CD4-positive, alpha-beta T cell (primary cell): ENCODE measurements around the gene HKDC1. TPM values are rescaled to one million over a fixed set of nuclear protein-coding genes. Genes with fewer than 3 reads are reported as not detected.
"Not testable (repeated sequence)": the region's sequence is repeated elsewhere in the genome, so short reads cannot be mapped to it uniquely, and the experiment has no call there.

Experiments used
- ATAC-seq: fragments of 200-7000 bp; cut with Tn5 transposase; one replicate; pipeline ENCODE4 v1.10.0; 2022; ENCODE audit warnings: mild to moderate bottlenecking; ENCODE audit not compliant: poor library complexity
- CTCF ChIA-PET: fragments of 350-600 bp; sonication (Branson Sonifier 250); formaldehyde crosslinking; loops from one replicate; lab custom pipeline; 2021; ENCODE audit warnings: antibody characterized with exemption, inconsistent platforms; lab: Charles Lee
- POLR2A ChIA-PET: fragments of 350-600 bp; sonication (Branson Sonifier 250); formaldehyde crosslinking; loops from one replicate; lab custom pipeline; 2021; ENCODE audit warnings: antibody characterized with exemption, inconsistent platforms; lab: Charles Lee
- DNase-seq, 14 experiments: peaks; one replicate each; pipeline ENCODE4 v3.0.0-alpha.2; 2013 to 2020; ENCODE audit warnings: mixed read lengths in 2 of 14
- H3K27ac ChIP-seq, 2 donors: one replicate each; pipeline versions ENCODE4 v1.5.1 to v1.7.0; 2013; ENCODE audit warnings: low read length in 2 of 2, low read depth in 1 of 2, mild to moderate bottlenecking in 1 of 2
- H3K27me3 ChIP-seq, 2 experiments: 1 replicate in 1 of 2; 2 replicates in 1 of 2; pipeline versions ENCODE4 v1.6.1 to v1.7.0; 2013; ENCODE audit warnings: low read length in 2 of 2, control low read depth in 1 of 2, mild to moderate bottlenecking in 1 of 2, moderate library complexity in 1 of 2; ENCODE audit not compliant: insufficient read depth in 2 of 2, control insufficient read depth in 1 of 2
- H3K36me3 ChIP-seq: one replicate; pipeline ENCODE4 v1.6.1; 2013; ENCODE audit warnings: low read length, control low read depth; ENCODE audit not compliant: insufficient read depth
- H3K4me1 ChIP-seq: one replicate; pipeline ENCODE4 v1.6.1; 2013; ENCODE audit warnings: low read length, control low read depth; ENCODE audit not compliant: insufficient read depth
- H3K4me3 ChIP-seq: one replicate; pipeline ENCODE4 v1.5.1; 2013; ENCODE audit warnings: mild to moderate bottlenecking, low read length, moderate library complexity
- H3K9me3 ChIP-seq, 2 experiments: 1 replicate in 1 of 2; 2 replicates in 1 of 2; pipeline versions ENCODE4 v1.6.1 to v1.7.0; 2013; ENCODE audit warnings: low read length in 2 of 2, mild to moderate bottlenecking in 2 of 2, control low read depth in 1 of 2, moderate library complexity in 1 of 2; ENCODE audit not compliant: control insufficient read depth in 1 of 2, insufficient read depth in 1 of 2
- H3K27ac Mint-ChIP-seq: one replicate; pipeline ENCODE4 v1.8.0; 2020; ENCODE audit warnings: mixed read lengths
- H3K27me3 Mint-ChIP-seq: one replicate; pipeline ENCODE4 v1.8.0; 2021; ENCODE audit warnings: mixed read lengths
- H3K36me3 Mint-ChIP-seq: one replicate; pipeline ENCODE4 v1.8.0; 2021; ENCODE audit warnings: low read depth, mixed read lengths
- H3K4me1 Mint-ChIP-seq: one replicate; pipeline ENCODE4 v1.8.0; 2021; ENCODE audit warnings: low read depth, mixed read lengths
- H3K4me3 Mint-ChIP-seq: one replicate; pipeline ENCODE4 v1.8.0; 2020; ENCODE audit warnings: mild to moderate bottlenecking, mixed read lengths
- H3K9me3 Mint-ChIP-seq: one replicate; pipeline ENCODE4 v1.8.0; 2020; ENCODE audit warnings: mixed read lengths
- intact Hi-C, 2 experiments: fragments of 100-400 bp; cut with DNase I in 1 of 2; cut with micrococcal nuclease in 1 of 2; formaldehyde crosslinking; loops; one replicate each; pipeline versions ENCODE4 v1.15.1 to v1.9.0; 2023 to 2025; cut with DNase I, micrococcal nuclease
- total RNA-seq, 174 experiments: library from RNA in 2 of 174; stranded (reverse) in 2 of 174; gene quantifications; one replicate each; pipeline ENCODE4 v1.2.3 and lab custom pipeline; 2021 to 2026
- TF ChIP-seq, protein P1 (sequence below): fragments of 200-600 bp; IDR thresholded peaks from one replicate; pipeline ENCODE4 v1.8.0; 2022; ENCODE audit warnings: antibody characterized with exemption, mild to moderate bottlenecking

HKDC1 gene
- total RNA-seq, 2 experiments from 2014 or later, result 3.1 to 4.5 TPM

DNA sequence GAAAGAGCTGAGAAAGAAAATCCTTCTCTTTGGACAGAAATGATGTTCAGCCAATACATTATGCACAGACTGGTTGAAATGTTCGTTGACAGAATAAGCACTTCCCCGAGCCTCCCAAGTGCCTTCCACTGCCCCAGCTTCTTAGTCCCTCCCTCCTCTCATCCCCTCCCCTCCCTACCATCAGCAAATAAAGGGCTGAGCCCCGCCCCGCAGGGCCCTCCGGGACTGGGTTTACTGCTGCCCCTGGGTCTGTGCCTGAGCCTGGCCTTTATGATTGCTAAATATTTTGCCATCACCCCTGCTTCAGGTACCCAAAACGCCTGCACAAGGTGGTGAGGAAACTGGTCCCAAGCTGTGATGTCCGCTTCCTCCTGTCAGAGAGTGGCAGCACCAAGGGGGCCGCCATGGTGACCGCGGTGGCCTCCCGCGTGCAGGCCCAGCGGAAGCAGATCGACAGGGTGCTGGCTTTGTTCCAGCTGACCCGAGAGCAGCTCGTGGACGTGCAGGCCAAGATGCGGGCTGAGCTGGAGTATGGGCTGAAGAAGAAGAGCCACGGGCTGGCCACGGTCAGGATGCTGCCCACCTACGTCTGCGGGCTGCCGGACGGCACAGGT lies 28.1 kb downstream of the HKDC1 start:
- TF ChIP-seq, protein P1, sequence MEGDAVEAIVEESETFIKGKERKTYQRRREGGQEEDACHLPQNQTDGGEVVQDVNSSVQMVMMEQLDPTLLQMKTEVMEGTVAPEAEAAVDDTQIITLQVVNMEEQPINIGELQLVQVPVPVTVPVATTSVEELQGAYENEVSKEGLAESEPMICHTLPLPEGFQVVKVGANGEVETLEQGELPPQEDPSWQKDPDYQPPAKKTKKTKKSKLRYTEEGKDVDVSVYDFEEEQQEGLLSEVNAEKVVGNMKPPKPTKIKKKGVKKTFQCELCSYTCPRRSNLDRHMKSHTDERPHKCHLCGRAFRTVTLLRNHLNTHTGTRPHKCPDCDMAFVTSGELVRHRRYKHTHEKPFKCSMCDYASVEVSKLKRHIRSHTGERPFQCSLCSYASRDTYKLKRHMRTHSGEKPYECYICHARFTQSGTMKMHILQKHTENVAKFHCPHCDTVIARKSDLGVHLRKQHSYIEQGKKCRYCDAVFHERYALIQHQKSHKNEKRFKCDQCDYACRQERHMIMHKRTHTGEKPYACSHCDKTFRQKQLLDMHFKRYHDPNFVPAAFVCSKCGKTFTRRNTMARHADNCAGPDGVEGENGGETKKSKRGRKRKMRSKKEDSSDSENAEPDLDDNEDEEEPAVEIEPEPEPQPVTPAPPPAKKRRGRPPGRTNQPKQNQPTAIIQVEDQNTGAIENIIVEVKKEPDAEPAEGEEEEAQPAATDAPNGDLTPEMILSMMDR, result no peak
- no peaks in the 10 kb centered on the region for H3K27me3 ChIP-seq
- CTCF ChIA-PET, result no interaction called here
- Mint-ChIP-seq H3K27ac (no peak overlapping the region), H3K9me3 (no peaks in the 10 kb centered on the region), H3K36me3 (peaks cover 58% of the 10 kb centered on the region), H3K27me3 (no peaks in the 10 kb centered on the region), H3K4me1 (no peaks in the 10 kb centered on the region), H3K4me3 (no peak overlapping the region)
- H3K9me3 ChIP-seq, result no peaks in the 10 kb centered on the region
- H3K4me3 ChIP-seq, result no peak overlapping the region
- POLR2A ChIA-PET, result no interaction called here
- no peak for ATAC-seq
- no peaks in the 10 kb centered on the region for H3K4me1 ChIP-seq
- intact Hi-C loops, result no loop called here
- no peak for DNase-seq
- no peak overlapping the region for H3K27ac ChIP-seq
- H3K36me3 ChIP-seq, result peaks cover 29% of the 10 kb centered on the region

DNA sequence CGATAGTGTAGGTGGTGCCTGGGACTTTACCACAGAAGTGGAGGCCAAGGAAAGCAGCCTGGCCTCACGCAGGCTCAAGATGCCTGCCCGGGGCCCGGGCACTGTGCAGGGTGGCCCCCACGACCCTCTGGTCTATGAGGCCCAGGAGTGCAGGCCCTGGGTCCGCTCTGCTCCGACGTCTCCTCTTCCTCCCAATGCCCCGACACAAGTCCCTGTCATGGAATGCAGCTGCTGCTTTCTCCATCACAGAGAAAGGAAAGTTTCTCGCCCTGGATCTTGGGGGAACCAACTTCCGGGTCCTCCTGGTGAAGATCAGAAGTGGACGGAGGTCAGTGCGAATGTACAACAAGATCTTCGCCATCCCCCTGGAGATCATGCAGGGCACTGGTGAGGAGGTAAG lies 29.9 kb downstream of the HKDC1 start:
- H3K4me1 Mint-ChIP-seq, result no peaks in the 10 kb centered on the region
- TF ChIP-seq, protein P1, result no peak
- H3K4me1 ChIP-seq, result no peaks in the 10 kb centered on the region
- no peaks in the 10 kb centered on the region for H3K9me3 Mint-ChIP-seq
- no peaks in the 10 kb centered on the region for H3K27me3 Mint-ChIP-seq
- H3K27me3 ChIP-seq, result no peaks in the 10 kb centered on the region
- peaks cover 62% of the 10 kb centered on the region for H3K36me3 Mint-ChIP-seq
- H3K4me3 Mint-ChIP-seq, result no peak overlapping the region
- no peak overlapping the region for H3K4me3 ChIP-seq
- intact Hi-C loops, result no loop called here
- peaks cover 26% of the 10 kb centered on the region for H3K36me3 ChIP-seq
- ATAC-seq (no peak), DNase-seq (no peak)
- H3K9me3 ChIP-seq, result no peaks in the 10 kb centered on the region
- CTCF ChIA-PET, result no interaction called here
- H3K27ac Mint-ChIP-seq, result no peak overlapping the region
- POLR2A ChIA-PET, result no interaction called here
- H3K27ac ChIP-seq, result no peak overlapping the region

DNA sequence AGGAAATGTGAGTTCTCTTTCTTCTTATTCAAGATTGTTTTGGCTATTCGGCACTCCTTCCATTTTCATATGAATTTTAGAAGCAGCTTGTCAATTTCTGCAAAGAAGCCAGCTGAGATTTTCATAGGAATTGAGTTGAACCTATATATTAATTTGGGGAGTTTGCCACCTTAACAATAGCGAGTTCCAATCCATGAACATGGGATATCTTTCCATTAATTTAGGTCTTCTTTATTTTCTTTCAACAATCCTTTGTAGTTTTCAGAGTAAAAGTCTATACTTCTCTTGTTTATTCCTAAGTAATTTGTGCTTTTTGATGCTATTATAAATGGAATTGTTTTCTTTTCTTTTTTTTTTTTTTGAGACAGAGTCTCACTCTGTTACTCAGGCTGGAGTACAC lies 31.3 kb downstream of the HKDC1 start:
- CTCF ChIA-PET, result not testable (repeated sequence)

DNA sequence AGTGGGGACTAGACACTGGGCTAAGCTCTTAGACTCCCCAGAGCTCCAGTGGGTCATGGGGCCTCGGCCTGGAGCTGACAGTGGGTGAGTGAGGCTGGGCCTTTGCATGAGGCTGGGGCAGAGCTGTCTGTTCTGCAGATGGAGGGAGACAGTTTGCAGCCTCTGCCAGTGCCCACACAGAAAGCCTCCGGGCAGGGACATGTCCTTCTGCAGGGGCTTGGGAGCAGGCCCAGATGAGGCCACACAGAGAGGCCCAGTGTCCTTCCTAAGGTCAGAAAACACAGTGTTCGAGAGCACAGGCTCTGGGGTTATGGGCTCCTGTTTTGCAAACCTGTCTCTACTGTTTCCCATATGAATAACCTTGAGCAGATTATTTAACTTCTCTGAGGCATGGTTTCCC lies 33.0 kb downstream of the HKDC1 start:
- no peak overlapping the region for H3K27ac Mint-ChIP-seq
- no peak overlapping the region for H3K4me3 Mint-ChIP-seq
- POLR2A ChIA-PET, result interaction anchor here (0.7 kb wide), 1 partner anchor 20 kb away, joined by 3 read pairs; no protein-coding TSS in a partner anchor
- H3K36me3 ChIP-seq, result peaks cover 29% of the 10 kb centered on the region
- intact Hi-C loops, result no loop called here
- no peaks in the 10 kb centered on the region for H3K27me3 ChIP-seq
- H3K27me3 Mint-ChIP-seq, result no peaks in the 10 kb centered on the region
- no peak for DNase-seq
- no peak overlapping the region for H3K27ac ChIP-seq
- no peak overlapping the region for H3K4me3 ChIP-seq
- no peaks in the 10 kb centered on the region for H3K4me1 ChIP-seq
- CTCF ChIA-PET, result interaction anchor here (1.3 kb wide), 1 partner anchor 139 kb away, joined by 4 read pairs; no protein-coding TSS in a partner anchor
- no peaks in the 10 kb centered on the region for H3K4me1 Mint-ChIP-seq
- no peaks in the 10 kb centered on the region for H3K9me3 ChIP-seq
- TF ChIP-seq, protein P1, result no peak
- H3K9me3 Mint-ChIP-seq, result no peaks in the 10 kb centered on the region
- H3K36me3 Mint-ChIP-seq, result peaks cover 56% of the 10 kb centered on the region
- ATAC-seq, result no peak

More for the DNA sequence above, 31.3 kb downstream of the HKDC1 start:
- H3K4me3 Mint-ChIP-seq, H3K4me1 ChIP-seq, H3K27ac Mint-ChIP-seq, H3K9me3 ChIP-seq, H3K27me3 ChIP-seq, intact Hi-C loops, ATAC-seq, H3K4me3 ChIP-seq, DNase-seq, H3K9me3 Mint-ChIP-seq, H3K4me1 Mint-ChIP-seq, H3K27me3 Mint-ChIP-seq, H3K27ac ChIP-seq: not testable (repeated sequence)
- POLR2A ChIA-PET, result interaction anchor here (0.6 kb wide), 1 partner anchor 20 kb away, joined by 4 read pairs; no protein-coding TSS in a partner anchor
- peaks cover 26% of the 10 kb centered on the region for H3K36me3 ChIP-seq
- H3K36me3 Mint-ChIP-seq, result peaks cover 53% of the 10 kb centered on the region
